Activated CD4-positive, CD25-positive, alpha-beta regulatory T cell (primary cell): ENCODE data around the gene TRIM56.
A peak's percentile ranks its signal among the peaks of the same experiment; 100 is the strongest.

Source experiments
- DNase-seq, 4 experiments: peaks; one replicate each; lab custom pipeline; 2025; lab: John Stamatoyannopoulos, UW

Gene TRIM56

DNA sequence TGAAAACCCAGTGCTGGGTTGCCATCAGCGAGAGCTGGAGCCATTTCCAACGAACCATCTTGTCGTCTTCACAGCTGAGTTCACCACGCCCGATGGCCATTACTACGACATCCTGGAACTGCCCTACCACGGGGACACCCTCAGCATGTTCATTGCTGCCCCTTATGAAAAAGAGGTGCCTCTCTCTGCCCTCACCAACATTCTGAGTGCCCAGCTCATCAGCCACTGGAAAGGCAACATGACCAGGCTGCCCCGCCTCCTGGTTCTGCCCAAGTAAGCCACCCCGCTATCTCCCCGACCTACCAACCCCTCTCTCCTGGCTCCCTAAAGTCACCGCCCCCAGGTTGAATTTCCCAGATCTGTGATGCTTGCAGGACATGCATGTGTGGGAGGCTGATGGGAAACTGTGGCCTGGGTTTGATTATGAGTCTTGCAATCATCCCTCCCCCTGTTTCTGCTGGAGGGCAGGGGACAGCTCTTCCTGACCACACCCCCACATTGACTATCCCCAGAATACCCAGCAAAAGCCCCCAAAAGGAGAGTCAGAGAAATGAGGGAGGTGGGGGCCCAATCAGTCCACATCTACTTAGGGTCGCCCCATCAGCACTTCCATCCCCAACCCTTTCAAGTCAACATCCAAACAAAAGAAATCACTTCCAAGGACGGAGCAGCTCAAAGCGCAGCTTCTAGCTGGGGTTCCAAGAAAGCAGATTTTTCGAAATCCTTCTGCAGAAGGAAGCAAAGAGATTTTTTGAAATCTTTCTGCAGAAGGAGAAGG lies 48.5 kb downstream of the TRIM56 start:
- DNase-seq: no peak

GRCh38 chr7:101134399-101134980 lies 49.2 kb downstream of the TRIM56 start:
- no peak for DNase-seq

DNA sequence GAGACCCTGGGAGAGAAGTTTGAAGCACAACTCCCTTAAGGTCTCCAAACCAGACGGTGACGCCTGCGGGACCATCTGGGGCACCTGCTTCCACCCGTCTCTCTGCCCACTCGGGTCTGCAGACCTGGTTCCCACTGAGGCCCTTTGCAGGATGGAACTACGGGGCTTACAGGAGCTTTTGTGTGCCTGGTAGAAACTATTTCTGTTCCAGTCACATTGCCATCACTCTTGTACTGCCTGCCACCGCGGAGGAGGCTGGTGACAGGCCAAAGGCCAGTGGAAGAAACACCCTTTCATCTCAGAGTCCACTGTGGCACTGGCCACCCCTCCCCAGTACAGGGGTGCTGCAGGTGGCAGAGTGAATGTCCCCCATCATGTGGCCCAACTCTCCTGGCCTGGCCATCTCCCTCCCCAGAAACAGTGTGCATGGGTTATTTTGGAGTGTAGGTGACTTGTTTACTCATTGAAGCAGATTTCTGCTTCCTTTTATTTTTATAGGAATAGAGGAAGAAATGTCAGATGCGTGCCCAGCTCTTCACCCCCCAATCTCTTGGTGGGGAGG lies 52.5 kb downstream of the TRIM56 start:
- no peak for DNase-seq

DNA sequence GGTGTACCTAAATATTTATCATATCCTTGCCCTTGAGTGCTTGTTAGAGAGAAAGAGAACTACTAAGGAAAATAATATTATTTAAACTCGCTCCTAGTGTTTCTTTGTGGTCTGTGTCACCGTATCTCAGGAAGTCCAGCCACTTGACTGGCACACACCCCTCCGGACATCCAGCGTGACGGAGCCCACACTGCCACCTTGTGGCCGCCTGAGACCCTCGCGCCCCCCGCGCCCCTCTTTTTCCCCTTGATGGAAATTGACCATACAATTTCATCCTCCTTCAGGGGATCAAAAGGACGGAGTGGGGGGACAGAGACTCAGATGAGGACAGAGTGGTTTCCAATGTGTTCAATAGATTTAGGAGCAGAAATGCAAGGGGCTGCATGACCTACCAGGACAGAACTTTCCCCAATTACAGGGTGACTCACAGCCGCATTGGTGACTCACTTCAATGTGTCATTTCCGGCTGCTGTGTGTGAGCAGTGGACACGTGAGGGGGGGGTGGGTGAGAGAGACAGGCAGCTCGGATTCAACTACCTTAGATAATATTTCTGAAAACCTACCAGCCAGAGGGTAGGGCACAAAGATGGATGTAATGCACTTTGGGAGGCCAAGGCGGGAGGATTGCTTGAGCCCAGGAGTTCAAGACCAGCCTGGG lies 53.1 kb downstream of the TRIM56 start:
- DNase-seq: peak; percentile 47 to 70 (median 61)

DNA sequence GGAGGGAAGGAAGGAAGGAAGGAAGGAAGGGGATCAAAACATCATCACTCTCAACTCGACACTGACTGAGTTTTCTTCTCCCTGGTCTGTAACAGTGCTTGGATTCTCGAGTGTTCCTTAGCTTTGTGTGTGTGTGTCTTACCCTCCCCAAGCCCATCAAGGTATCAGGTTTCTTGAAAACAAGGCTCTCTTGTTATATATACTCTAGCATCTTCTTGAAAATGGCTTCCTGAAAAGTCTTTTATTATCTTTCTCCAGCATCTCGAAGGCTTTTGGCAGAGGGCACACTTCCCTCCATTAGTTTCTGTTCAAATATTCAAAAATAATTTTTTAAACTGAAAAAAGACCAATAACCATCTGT lies 55.0 kb downstream of the TRIM56 start:
- DNase-seq: no peak

GRCh38 chr7:101140746-101141382 lies 55.6 kb downstream of the TRIM56 start:
- no peak for DNase-seq
